Panc1 (cell line): Measurements from ENCODE around the gene CA10. TPM values are rescaled to one million over a fixed set of nuclear protein-coding genes. Genes with fewer than 3 reads are reported as not detected.

Source experiments
- ATAC-seq: fragments of 200-7000 bp; cut with Tn5 transposase; 2 replicates; pipeline ENCODE4 v1.9.1; 2020; ENCODE audit warnings: mild to moderate bottlenecking, moderate library complexity
- BruUV-seq: library from RNA; stranded (reverse); fragments of 400-500 nt; replicated peaks from 2 replicates; lab custom pipeline; 2021; lab: Mats Ljungman, UMichigan
- CTCF ChIA-PET: fragments of 300-600 bp; sonication (Branson Sonifier 250); formaldehyde crosslinking; loops from one replicate; lab custom pipeline; 2022; ENCODE audit warnings: antibody characterized with exemption; lab: Charles Lee
- POLR2A ChIA-PET: fragments of 300-600 bp; sonication (Branson Sonifier 250); formaldehyde crosslinking; loops from one replicate; lab custom pipeline; 2022; ENCODE audit warnings: antibody characterized with exemption; lab: Charles Lee
- DNase-seq: peaks from one replicate; pipeline ENCODE4 v3.0.0-alpha.2; 2010; ENCODE audit warnings: low read depth, low spot score
- H3K27ac ChIP-seq: 2 replicates; pipeline ENCODE4 v1.5.1; 2011; ENCODE audit warnings: mild to moderate bottlenecking, low read length, inconsistent platforms
- H3K27me3 ChIP-seq: fragments of 200-500 bp; sonication (Bioruptor generic); 2 replicates; pipeline ENCODE4 v1.6.0; 2014; ENCODE audit warnings: low read length, inconsistent platforms; ENCODE audit not compliant: control insufficient read depth, insufficient read depth
- H3K36me3 ChIP-seq: fragments of 200-500 bp; sonication (Bioruptor generic); 2 replicates; pipeline ENCODE4 v1.5.1; 2014; ENCODE audit warnings: inconsistent platforms, mild to moderate bottlenecking, low read length, moderate library complexity; ENCODE audit not compliant: control insufficient read depth, insufficient read depth
- H3K4me1 ChIP-seq: 2 replicates; pipeline ENCODE4 v1.5.1; 2011; ENCODE audit warnings: inconsistent platforms, mild to moderate bottlenecking, low read length, moderate library complexity; ENCODE audit not compliant: control insufficient read depth, insufficient read depth
- H3K4me3 ChIP-seq, 2 experiments: 2 replicates each; pipeline ENCODE4 v1.5.1; 2011 to 2012; ENCODE audit warnings: low read depth in 2 of 2, low read length in 2 of 2, mild to moderate bottlenecking in 2 of 2, inconsistent platforms in 1 of 2, moderate library complexity in 1 of 2
- H3K9me3 ChIP-seq: fragments of 200-500 bp; sonication (Bioruptor generic); 2 replicates; pipeline ENCODE4 v1.5.1; 2014; ENCODE audit warnings: low read depth, mild to moderate bottlenecking, inconsistent platforms, low read length, moderate library complexity; ENCODE audit not compliant: control insufficient read depth, insufficient read depth
- POLR2AphosphoS5 ChIP-seq: IDR thresholded peaks from 2 replicates; pipeline ENCODE4 v1.6.1; 2012; ENCODE audit warnings: mild to moderate bottlenecking, low read depth, low read length, moderate library complexity
- REST ChIP-seq, 2 experiments: IDR thresholded peaks; 2 replicates each; pipeline ENCODE4 v1.6.1; 2011 to 2012; ENCODE audit warnings: low read depth in 2 of 2, control low read depth in 1 of 2, low read length in 1 of 2, mild to moderate bottlenecking in 1 of 2, moderate library complexity in 1 of 2; ENCODE audit not compliant: insufficient read depth in 1 of 2
- SIN3A ChIP-seq: IDR thresholded peaks from 2 replicates; pipeline ENCODE4 v1.6.1; 2012; ENCODE audit warnings: low read depth, mild to moderate bottlenecking, low read length, moderate library complexity, borderline replicate concordance; ENCODE audit not compliant: insufficient read depth
- TCF7L2 ChIP-seq: IDR thresholded peaks from 2 replicates; pipeline ENCODE4 v1.6.1; 2011; ENCODE audit warnings: mild to moderate bottlenecking, low read depth, low read length, inconsistent platforms
- in situ Hi-C: cut with HindIII; loops from 2 replicates; pipeline ENCODE4 v1.10.0; 2016; ENCODE audit warnings: low sequenced_read_pairs, low pct_unique_long_range_greater_than_20kb
- intact Hi-C: fragments of 100-400 bp; cut with micrococcal nuclease; formaldehyde crosslinking; loops from one replicate; pipeline ENCODE4 v1.10.0; 2022; ENCODE audit not compliant: unreplicated experiment
- total RNA-seq: library from RNA; stranded (reverse); gene quantifications from one replicate; pipeline ENCODE4 v1.2.1, GENCODE V29; 2021; ENCODE audit not compliant: unreplicated experiment
- TF ChIP-seq, protein P1 (sequence below): fragments of 450-650 bp; IDR thresholded peaks from 2 replicates; pipeline ENCODE4 v1.5.1; 2017; ENCODE audit warnings: mild to moderate bottlenecking

Gene CA10
- total RNA-seq, 1 experiment from 2014 or later = not detected

DNA sequence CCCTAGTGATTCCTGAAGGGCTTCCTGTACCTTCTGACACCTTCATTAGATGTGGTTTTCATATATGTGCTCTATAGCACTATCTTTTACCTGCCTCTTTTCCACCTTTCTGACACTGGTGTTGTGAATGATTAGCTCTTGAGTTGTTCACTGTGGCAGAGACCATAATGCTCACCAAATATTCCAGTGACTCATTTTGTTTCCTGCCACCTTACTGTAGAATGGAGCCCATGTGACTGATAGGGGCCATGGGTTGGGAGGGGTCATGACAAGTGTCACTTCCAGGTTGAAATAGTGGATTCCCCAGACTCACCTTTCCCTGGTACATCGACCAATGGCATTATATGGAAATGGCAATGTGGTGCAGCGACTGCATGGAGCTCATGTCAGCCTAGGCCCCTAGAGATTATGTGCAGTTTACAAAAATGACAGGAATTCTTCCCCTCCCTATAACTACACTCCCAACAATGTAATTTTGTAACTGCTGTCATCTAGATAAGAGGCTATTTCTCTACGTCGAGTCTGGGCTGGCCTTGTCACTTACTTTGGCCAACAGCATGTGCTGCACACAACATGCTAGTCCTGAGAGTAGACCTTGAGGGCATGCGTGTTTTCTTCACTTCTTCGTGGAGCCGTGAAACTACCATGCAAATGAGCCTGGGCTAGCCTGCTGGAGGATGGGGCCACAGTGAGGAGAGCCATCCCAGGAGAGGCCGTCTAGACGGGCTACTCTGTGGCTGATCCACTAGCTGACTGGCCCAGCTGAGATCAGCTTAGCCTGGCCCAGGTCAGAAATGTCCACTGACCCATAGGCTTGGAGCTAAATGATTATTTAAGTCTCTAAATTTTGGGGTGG is 409.5 kb downstream of the CA10 start:
- H3K4me1 ChIP-seq = no peaks in the 10 kb centered on the region
- no TSS peak for BruUV-seq
- POLR2A ChIA-PET = no interaction called here
- no peaks in the 10 kb centered on the region for H3K9me3 ChIP-seq
- TF ChIP-seq POLR2AphosphoS5 (no peak), TCF7L2 (no peak), SIN3A (no peak), REST (IDR thresholded peaks at IDR 0.05; ENCODE audit: insufficient read depth in 1 of 2, low read depth in 2 of 2, low read length in 1 of 2) (no peak)
- TF ChIP-seq, protein P1, sequence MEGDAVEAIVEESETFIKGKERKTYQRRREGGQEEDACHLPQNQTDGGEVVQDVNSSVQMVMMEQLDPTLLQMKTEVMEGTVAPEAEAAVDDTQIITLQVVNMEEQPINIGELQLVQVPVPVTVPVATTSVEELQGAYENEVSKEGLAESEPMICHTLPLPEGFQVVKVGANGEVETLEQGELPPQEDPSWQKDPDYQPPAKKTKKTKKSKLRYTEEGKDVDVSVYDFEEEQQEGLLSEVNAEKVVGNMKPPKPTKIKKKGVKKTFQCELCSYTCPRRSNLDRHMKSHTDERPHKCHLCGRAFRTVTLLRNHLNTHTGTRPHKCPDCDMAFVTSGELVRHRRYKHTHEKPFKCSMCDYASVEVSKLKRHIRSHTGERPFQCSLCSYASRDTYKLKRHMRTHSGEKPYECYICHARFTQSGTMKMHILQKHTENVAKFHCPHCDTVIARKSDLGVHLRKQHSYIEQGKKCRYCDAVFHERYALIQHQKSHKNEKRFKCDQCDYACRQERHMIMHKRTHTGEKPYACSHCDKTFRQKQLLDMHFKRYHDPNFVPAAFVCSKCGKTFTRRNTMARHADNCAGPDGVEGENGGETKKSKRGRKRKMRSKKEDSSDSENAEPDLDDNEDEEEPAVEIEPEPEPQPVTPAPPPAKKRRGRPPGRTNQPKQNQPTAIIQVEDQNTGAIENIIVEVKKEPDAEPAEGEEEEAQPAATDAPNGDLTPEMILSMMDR = no peak
- ATAC-seq (no peak), DNase-seq (no peak)
- intact Hi-C loops = no loop called here
- H3K4me3 ChIP-seq = no peak overlapping the region
- CTCF ChIA-PET = no interaction called here
- H3K27me3 ChIP-seq = no peaks in the 10 kb centered on the region
- no peak overlapping the region for H3K27ac ChIP-seq
- H3K36me3 ChIP-seq = no peaks in the 10 kb centered on the region
- in situ Hi-C loops = no loop called here

- no peak overlapping the region for H3K27ac ChIP-seq
- no TSS peak for BruUV-seq
- no peaks in the 10 kb centered on the region for H3K36me3 ChIP-seq
- no peaks in the 10 kb centered on the region for H3K9me3 ChIP-seq
- in situ Hi-C loops = no loop called here
- POLR2A ChIA-PET = no interaction called here
- TF ChIP-seq, protein P1 = no peak
- TF ChIP-seq REST (IDR thresholded peaks at IDR 0.05; ENCODE audit: insufficient read depth in 1 of 2, low read depth in 2 of 2, low read length in 1 of 2) (no peak), POLR2AphosphoS5 (no peak), TCF7L2 (no peak), SIN3A (no peak)
- CTCF ChIA-PET = no interaction called here
- ATAC-seq (no peak), DNase-seq (no peak)
- intact Hi-C loops = no loop called here
- no peaks in the 10 kb centered on the region for H3K4me1 ChIP-seq
- no peaks in the 10 kb centered on the region for H3K27me3 ChIP-seq
- no peak overlapping the region for H3K4me3 ChIP-seq
Measured at GRCh38 chr17:51746421-51746820, 412.1 kb downstream of the CA10 start.
